Stimulated activated CD8-positive, alpha-beta memory T cell treated with anti-CD3 and anti-CD28 coated beads, Interleukin-7, amount 100 ng/mL, for 24 hours (primary cell): Measurements from ENCODE around the gene ADM2.
"Not testable (repeated sequence)": the region's sequence is repeated elsewhere in the genome, so short reads cannot be mapped to it uniquely, and the experiment has no call there.

Experiments used
- DNase-seq: peaks from one replicate; pipeline ENCODE4 v3.0.0-alpha.2; 2020; ENCODE audit warnings: low read depth

ADM2 gene

DNA sequence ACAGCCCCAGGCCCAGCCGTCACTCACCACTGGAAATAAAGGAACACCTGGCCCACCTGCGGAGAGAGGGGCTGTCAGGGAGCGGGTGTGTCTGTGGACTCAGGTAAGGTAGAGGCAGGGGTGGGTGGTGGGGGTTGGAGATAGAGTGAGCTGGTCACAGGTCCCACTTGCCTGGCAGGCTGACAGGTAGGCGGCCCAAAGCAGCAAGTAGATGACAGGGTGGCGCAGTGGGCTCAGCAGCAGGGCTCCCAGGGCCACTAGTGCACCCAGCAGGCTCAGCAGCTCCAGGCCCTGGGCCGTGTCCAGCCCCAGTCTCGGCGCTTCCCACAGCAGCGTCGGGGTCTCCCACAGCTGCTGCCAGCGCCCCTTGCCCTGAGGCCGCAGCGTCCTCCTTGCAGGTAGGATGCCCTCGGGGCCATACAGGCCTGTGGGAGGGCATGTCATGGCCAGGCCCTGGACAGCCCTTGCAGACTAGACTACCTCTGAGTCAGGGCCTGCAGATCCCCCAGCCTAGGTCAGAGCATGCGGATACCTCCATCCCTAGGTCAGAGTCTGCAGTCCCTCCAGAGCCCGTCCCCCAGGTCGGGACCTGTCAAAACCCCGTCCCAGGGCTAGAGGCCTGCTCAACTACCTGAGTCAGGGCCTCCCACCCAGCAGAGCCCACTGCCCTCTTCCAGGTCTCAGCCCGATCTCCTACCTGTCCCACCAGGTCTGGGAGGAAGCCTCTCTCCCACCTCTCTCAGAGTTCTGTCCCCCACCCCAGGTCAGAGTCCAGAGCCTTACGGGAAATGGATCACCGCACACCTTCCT lies 25.5 kb downstream of the ADM2 start:
- no peak for DNase-seq

DNA sequence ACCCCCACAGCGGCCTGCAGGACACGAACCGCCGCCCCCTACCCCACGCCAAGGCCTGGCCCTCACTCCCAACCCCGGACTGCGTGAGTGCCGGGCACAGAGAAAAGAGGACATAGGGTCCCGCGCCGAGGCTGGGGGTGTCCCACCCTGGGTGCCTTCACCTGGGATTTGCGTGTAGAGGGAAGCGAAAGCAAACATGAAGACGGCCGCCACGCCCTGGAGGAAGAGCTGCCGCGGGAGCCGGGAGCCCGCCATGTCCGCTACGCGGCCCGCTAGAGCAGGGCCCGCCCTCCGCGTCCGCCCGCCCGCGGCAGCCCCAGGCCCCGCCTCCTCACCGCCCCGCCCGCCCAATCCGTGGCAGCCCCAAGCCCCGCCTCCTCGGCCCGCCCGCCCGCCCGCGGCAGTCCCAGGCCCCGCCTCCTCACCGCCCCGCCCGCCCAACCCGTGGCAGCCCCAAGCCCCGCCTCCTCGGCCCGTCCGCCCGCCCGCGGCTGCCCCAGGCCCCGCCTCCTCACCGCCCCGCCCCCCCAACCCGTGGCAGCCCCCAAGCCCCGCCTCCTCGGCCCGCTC lies 26.2 kb downstream of the ADM2 start, which contains the start of gene LMF2:
TSS of gene LMF2 (minus strand) at position 282 of the 570 bp plus-strand sequence. CDS start at position 255, 27 bp downstream.
- peak; percentile 87 for DNase-seq

GRCh38 chr22:50507991-50508884 lies 26.9 kb downstream of the ADM2 start, which contains the start of gene NCAPH2:
TSS of gene NCAPH2 (plus strand) at chr22:50508224. CDS start at chr22:50508338, 114 bp downstream.
- peak; percentile 97 for DNase-seq

- DNase-seq: no peak
Measured at GRCh38 chr22:50508897-50509296, 27.6 kb downstream of the ADM2 start.

GRCh38 chr22:50513175-50513574 lies 31.8 kb downstream of the ADM2 start:
- no peak for DNase-seq

DNA sequence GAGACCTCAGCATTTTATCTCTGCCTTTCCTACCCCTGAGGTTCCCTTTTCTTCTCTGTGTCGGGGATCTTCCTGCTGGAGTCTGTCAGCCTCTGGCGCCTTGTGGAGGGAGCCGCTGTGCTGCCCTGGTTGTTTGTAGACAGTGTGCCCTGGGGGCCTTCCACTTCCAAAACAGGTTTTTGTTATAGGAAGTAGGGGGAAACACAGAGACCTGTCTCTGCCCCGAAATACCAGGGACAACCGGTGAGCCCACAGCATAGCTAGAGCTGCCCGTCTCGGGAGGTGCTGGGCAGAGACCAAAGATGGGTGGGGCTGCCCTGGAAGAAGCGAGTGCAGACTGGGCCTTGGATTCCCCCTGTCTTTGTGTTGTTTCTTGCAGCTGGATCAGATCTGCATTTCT lies 34.7 kb downstream of the ADM2 start:
- DNase-seq: no peak

DNA sequence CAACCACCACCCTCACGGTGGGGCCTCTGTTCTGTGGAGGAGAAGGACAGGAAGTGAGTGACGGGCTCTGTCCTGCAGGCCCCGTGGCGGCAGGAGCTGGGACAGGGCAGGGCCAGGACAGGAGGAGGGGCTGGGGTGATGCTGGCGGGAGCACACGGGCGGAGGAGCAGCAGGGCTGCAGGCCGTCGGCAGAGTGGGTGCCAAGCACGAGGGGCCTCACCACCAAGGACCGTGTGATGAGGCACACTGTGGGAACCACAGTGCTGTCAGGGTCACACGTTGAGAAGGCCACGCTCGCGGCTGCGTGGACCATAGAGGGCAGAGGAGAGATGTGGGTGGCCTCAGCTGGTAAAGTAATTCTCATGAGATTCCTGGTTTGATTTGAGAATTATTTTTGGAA lies 35.5 kb downstream of the ADM2 start:
- no peak for DNase-seq

DNA sequence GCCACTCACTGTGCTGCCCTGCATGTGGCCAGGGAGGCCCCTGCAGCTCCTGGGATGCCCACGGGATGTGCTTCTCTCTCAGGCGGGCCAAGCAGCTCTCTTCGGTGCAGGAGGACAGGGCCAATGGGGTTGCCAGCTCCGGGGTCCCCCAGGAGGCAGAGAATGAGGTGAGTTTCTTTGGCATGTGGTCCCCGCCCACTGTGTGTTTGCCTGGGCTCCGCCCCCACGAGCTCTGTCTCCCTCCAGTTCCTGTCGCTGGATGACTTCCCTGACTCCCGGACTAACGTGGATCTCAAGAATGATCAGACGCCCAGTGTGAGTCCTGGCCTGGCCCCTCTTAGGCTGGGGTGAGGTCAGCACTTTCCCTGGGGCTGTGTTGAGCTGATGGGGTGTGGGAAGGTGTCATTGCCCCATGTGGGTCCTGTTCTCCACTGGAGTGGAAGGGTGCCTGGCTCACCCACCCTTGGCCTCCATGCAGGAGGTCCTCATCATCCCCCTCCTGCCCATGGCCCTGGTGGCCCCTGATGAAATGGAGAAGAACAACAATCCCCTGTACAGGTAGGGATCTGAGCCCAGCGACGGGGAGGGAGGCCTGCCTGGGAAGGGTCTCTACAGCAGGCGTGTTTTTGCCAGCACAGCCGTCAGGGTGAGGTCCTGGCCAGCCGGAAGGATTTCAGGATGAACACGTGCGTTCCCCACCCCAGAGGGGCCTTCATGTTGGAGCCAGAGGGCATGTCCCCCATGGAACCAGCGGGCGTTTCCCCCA lies 36.3 kb downstream of the ADM2 start:
- no peak for DNase-seq

GRCh38 chr22:50518606-50519005 lies 37.3 kb downstream of the ADM2 start:
- DNase-seq: no peak

- DNase-seq: no peak
Measured at GRCh38 chr22:50519151-50519550, 37.8 kb downstream of the ADM2 start.

GRCh38 chr22:50520184-50520583 lies 38.8 kb downstream of the ADM2 start:
- not testable (repeated sequence) for DNase-seq

DNA sequence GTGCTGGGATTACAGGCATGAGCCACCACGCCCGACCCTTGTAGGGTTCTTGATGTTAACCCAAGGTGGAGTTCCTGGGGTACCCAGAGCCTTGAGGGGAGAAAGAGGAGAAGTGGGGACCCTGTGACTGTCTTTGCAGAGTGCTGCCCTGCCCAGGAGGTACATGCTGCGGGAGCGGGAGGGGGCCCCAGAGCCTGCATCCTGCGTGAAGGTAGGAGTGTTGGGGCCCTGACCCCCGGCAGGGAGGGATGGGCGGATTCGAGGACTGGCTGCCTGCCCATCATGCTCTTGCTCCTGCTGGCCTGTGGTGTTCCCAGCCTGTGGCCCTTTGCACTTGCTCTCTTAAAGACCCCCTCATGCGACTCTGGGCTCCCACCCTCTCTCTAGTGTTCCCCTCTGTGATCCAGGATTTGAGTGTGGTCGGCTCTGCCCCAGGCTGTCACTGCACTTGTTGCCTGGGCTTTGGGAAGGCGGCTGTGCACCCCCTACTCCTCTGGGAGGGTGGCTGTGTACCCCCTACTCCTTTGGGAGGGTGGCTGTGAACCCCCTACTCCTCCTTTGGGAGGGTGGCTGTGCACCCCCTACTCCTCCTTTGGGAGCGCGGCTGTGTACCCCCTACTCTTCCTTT lies 39.6 kb downstream of the ADM2 start:
- no peak for DNase-seq

DNA sequence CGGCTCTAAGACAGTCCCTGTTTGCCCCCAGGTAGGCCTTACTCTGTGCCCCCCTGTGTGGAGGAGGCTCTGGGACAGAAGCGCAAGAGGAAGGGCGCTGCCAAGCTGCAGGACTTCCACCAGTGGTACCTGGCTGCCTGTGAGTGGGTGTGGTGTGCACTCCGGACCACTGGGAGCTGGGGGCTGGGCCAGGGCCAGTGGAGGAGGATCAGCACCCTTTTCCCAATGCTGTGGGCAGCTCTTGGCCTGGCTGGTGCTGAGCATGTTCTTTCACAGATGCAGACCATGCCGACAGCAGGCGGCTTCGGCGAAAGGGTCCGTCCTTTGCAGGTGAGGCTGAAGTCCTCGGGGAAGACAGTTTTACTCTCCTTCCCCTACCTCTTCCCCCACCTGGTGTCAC lies 40.4 kb downstream of the ADM2 start:
- no peak for DNase-seq

GRCh38 chr22:50522208-50522805 lies 41.0 kb downstream of the ADM2 start:
- DNase-seq: no peak

GRCh38 chr22:50522806-50523438 lies 41.6 kb downstream of the ADM2 start:
- no peak for DNase-seq

DNA sequence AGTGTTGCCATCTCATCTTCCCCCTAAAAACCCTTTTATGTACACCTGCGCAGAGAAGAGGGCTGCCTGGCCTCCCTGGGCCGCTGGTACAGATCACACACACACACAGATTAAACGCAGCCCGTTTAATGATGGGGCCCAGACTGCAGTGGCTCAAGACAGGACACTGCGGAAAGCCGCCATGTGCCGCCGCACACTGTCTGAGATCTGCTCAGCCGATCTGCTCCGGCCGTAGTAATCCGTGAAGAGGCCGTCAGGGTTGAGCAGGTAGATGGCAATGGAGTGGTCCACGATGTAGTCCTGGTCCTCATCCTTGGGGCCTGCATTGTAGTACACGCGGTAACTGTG lies 42.1 kb downstream of the ADM2 start:
- no peak for DNase-seq

GRCh38 chr22:50523806-50524675 lies 42.7 kb downstream of the ADM2 start:
- DNase-seq: no peak

DNA sequence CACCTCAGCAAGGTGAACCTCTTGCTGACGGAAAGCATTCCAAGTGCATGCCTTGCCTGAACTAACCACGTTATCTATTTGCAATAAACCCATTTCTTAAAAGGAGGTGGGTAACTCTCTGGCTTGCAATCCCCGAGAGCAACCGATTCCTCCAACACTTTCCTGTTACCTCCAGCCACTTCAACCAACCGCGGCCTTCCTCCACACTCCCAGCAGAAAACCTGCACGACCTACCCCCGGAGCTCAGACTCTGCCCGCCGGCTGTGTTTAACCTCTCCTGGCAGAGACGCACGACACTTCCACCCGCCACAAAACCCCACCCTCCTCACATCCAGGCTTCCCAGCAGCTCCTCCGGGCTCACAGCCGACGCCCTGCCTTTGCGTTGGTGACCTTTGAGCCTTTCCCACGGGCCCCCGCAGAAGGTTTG lies 43.3 kb downstream of the ADM2 start:
- DNase-seq: no peak

- peak; percentile 90 for DNase-seq
Measured at GRCh38 chr22:50525104-50525857, 43.9 kb downstream of the ADM2 start, which contains the start of gene SCO2. TSS of gene SCO2 (minus strand) at chr22:50525598. CDS start at chr22:50524411, 1,187 bp downstream.
